MM.1S (cell line): Measurements from ENCODE around the gene RP9.

Source experiments
- DNase-seq: peaks from one replicate; pipeline ENCODE4 v3.0.0-alpha.2; 2015
- H2AFZ ChIP-seq: fragments of 300-600 bp; sonication (generic); 2 replicates; pipeline ENCODE4 v1.6.0; 2016; ENCODE audit warnings: antibody characterized with exemption, low read length
- H3F3A ChIP-seq: fragments of 300-600 bp; sonication (generic); 2 replicates; pipeline ENCODE4 v1.6.1; 2016; ENCODE audit warnings: mild to moderate bottlenecking, antibody characterized with exemption, low read length, moderate library complexity, mixed read lengths; ENCODE audit not compliant: insufficient read depth
- H3K27ac ChIP-seq: fragments of 300-600 bp; sonication (generic); 2 replicates; pipeline ENCODE4 v1.5.1; 2016; ENCODE audit warnings: mild to moderate bottlenecking, low read length
- H3K27me3 ChIP-seq: fragments of 300-600 bp; sonication (generic); replicated peaks from 2 replicates; pipeline ENCODE4 v1.6.0; 2016; ENCODE audit warnings: low read length; ENCODE audit not compliant: insufficient read depth
- H3K36me3 ChIP-seq: fragments of 300-600 bp; sonication (generic); replicated peaks from 2 replicates; pipeline ENCODE4 v1.6.1; 2016; ENCODE audit warnings: mild to moderate bottlenecking, low read length, mixed read lengths; ENCODE audit not compliant: insufficient read depth
- H3K4me1 ChIP-seq: fragments of 300-600 bp; sonication (generic); 2 replicates; pipeline ENCODE4 v1.6.1; 2016; ENCODE audit warnings: low read length, mixed read lengths
- H3K4me2 ChIP-seq: fragments of 300-600 bp; sonication (generic); 2 replicates; pipeline ENCODE4 v1.6.0; 2016; ENCODE audit warnings: low read depth, low read length
- H3K4me3 ChIP-seq: fragments of 300-600 bp; sonication (generic); 2 replicates; pipeline ENCODE4 v1.5.1; 2016; ENCODE audit warnings: low read length, mixed read lengths
- H3K79me2 ChIP-seq: fragments of 300-600 bp; sonication (generic); 2 replicates; pipeline ENCODE4 v1.6.1; 2016; ENCODE audit warnings: mixed run types, low read length, mixed read lengths
- H3K9ac ChIP-seq: fragments of 300-600 bp; sonication (generic); 2 replicates; pipeline ENCODE4 v1.6.1; 2016; ENCODE audit warnings: low read length, mixed read lengths
- H3K9me2 ChIP-seq: fragments of 300-600 bp; sonication (generic); replicated peaks from 2 replicates; pipeline ENCODE4 v1.6.1; 2016; ENCODE audit warnings: mild to moderate bottlenecking, low read length, mixed read lengths; ENCODE audit not compliant: insufficient read depth
- H3K9me3 ChIP-seq: fragments of 300-600 bp; sonication (generic); replicated peaks from 2 replicates; pipeline ENCODE4 v1.6.1; 2016; ENCODE audit warnings: mild to moderate bottlenecking, low read length, mixed read lengths; ENCODE audit not compliant: insufficient read depth
- H4K20me1 ChIP-seq: fragments of 300-600 bp; sonication (generic); 2 replicates; pipeline ENCODE4 v1.6.1; 2016; ENCODE audit warnings: mild to moderate bottlenecking, low read length, moderate library complexity, mixed read lengths; ENCODE audit not compliant: insufficient read depth
- CTCF ChIP-seq: fragments of 300-600 bp; sonication (generic); IDR thresholded peaks from 2 replicates; pipeline ENCODE4 v1.5.1; 2016; ENCODE audit warnings: antibody characterized with exemption, low read length, mixed read lengths
- EZH2 ChIP-seq: fragments of 300-600 bp; sonication (generic); optimal IDR thresholded peaks from 2 replicates; pipeline ENCODE3; 2017; ENCODE audit warnings: low read depth, mild to moderate bottlenecking, antibody characterized with exemption, low read length, mixed read lengths
- EZH2phosphoT487 ChIP-seq: fragments of 300-600 bp; sonication (generic); IDR thresholded peaks from 2 replicates; pipeline ENCODE4 v1.6.1; 2018; ENCODE audit warnings: antibody characterized with exemption, low read length

Gene RP9

GRCh38 chr7:33109758-33110238 lies 594 bp upstream of the RP9 start:
- H3K27ac ChIP-seq: peak overlapping the region; percentile 19; the same call in 1 of the 2 replicates
- H3K4me2 ChIP-seq: peak overlapping the region; percentile 87
- H3K9me3 ChIP-seq: no peaks in the 10 kb centered on the region
- H4K20me1 ChIP-seq: peaks cover 9% of the 10 kb centered on the region; the same call in 1 of the 2 replicates
- H3K4me3 ChIP-seq: peak overlapping the region; percentile 73
- H3K36me3 ChIP-seq: no peaks in the 10 kb centered on the region
- peaks cover 13% of the 10 kb centered on the region; the same call in 1 of the 2 replicates for H3K4me1 ChIP-seq
- peak overlapping the region; percentile 75 for H2AFZ ChIP-seq
- H3K79me2 ChIP-seq: peaks cover 42% of the 10 kb centered on the region
- H3K9me2 ChIP-seq: no peaks in the 10 kb centered on the region
- H3K9ac ChIP-seq: peak overlapping the region; percentile 42; the same call in 1 of the 2 replicates
- TF ChIP-seq EZH2phosphoT487 (no peak), EZH2 (no peak), CTCF (no peak)
- no peak for DNase-seq
- H3F3A ChIP-seq: peaks cover 25% of the 10 kb centered on the region
- peaks cover 10% of the 10 kb centered on the region; the same call in 1 of the 2 replicates for H3K27me3 ChIP-seq

- peaks cover 13% of the 10 kb centered on the region; the same call in 1 of the 2 replicates for H3K4me1 ChIP-seq
- peak overlapping the region; percentile 93 for H3K4me2 ChIP-seq
- H3K79me2 ChIP-seq: peaks cover 54% of the 10 kb centered on the region
- TF ChIP-seq EZH2 (no peak), CTCF (peak; percentile 28)
- no peaks in the 10 kb centered on the region for H3K9me3 ChIP-seq
- peak overlapping the region; percentile 89 for H3K4me3 ChIP-seq
- H3K27me3 ChIP-seq: peaks cover 10% of the 10 kb centered on the region; the same call in 1 of the 2 replicates
- peaks cover 9% of the 10 kb centered on the region; the same call in 1 of the 2 replicates for H4K20me1 ChIP-seq
- no peaks in the 10 kb centered on the region for H3K36me3 ChIP-seq
- DNase-seq: peak; percentile 50
- H3K9ac ChIP-seq: peak overlapping the region; percentile 71
- no peaks in the 10 kb centered on the region for H3K9me2 ChIP-seq
- H3K27ac ChIP-seq: peak overlapping the region; percentile 41; the same call in 1 of the 2 replicates
- peak overlapping the region; percentile 72 for H2AFZ ChIP-seq
- H3F3A ChIP-seq: peaks cover 25% of the 10 kb centered on the region
Measured at GRCh38 chr7:33108554-33109004, 625 bp downstream of the RP9 start.

GRCh38 chr7:33107136-33108066 lies 1.8 kb downstream of the RP9 start:
- H3K4me2 ChIP-seq: peak overlapping the region; percentile 93
- H3K79me2 ChIP-seq: peaks cover 66% of the 10 kb centered on the region

More at GRCh38 chr7:33107136-33108066, 1.8 kb downstream of the RP9 start:
- Histone ChIP-seq H3K9me3 (no peaks in the 10 kb centered on the region), H3K27me3 (peaks cover 10% of the 10 kb centered on the region; the same call in 1 of the 2 replicates), H3K9me2 (no peaks in the 10 kb centered on the region), H3K4me3 (peak overlapping the region; percentile 89), H3K9ac (peak overlapping the region; percentile 71; the same call in 1 of the 2 replicates), H3F3A (peaks cover 25% of the 10 kb centered on the region), H4K20me1 (peaks cover 9% of the 10 kb centered on the region; the same call in 1 of the 2 replicates), H3K4me1 (peaks cover 13% of the 10 kb centered on the region; the same call in 1 of the 2 replicates), H3K36me3 (no peaks in the 10 kb centered on the region), H2AFZ (no peak overlapping the region), H3K27ac (peak overlapping the region; percentile 41; the same call in 1 of the 2 replicates)
- TF ChIP-seq CTCF (peak; percentile 59), EZH2phosphoT487 (no peak)
- DNase-seq: peak; percentile 60
